ENCODE data around the gene SYNE1.

SYNE1 gene

DNA sequence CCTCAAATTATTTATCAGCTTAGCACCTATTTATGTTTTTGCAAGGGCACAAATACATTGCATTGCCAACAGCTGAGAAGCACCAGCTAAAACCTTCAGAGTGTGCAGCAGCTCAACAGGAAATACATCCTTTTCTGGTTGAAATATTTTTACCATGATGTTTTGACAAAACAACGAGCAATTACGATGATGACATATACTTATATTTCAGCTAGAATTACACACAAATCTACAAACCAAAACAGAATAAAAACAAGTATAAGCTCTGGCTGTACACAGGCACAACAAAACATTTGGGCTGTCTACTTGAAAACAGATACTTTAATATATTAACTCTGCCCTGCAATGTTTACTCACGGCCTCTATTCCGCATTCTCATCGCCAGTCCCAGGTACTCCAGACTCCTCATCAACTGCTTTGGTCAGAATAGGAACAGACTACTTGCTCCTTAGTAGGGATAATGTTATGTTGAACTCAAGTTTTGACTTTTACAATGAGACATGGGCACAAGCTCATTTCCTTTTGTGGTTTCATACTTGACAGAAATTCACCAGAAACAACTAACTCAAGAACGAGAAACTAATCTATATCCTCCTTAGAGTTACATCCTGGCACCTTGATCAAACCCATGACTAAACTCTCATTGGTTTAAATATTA is 452.1 kb downstream of the SYNE1 start:
- no peak for DNase-seq (ENCODE audit: low read depth, low spot score)

DNA sequence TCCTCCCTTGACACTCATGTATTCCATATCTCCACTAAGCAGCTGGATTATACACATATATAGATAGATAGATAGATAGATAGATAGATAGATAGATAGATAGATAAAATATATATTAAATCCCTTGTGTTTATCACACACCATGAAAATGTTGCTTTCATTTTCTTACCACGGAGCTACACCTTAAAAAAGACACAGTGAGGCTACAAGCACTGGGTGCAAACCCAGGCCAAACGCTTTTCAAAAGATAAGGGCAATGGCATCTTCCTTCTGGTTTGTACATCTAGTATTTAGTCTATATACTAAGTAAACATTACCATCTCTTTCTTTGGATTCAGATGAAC is 452.6 kb downstream of the SYNE1 start:
- no peak for DNase-seq (ENCODE audit: low read depth, low spot score)

DNA sequence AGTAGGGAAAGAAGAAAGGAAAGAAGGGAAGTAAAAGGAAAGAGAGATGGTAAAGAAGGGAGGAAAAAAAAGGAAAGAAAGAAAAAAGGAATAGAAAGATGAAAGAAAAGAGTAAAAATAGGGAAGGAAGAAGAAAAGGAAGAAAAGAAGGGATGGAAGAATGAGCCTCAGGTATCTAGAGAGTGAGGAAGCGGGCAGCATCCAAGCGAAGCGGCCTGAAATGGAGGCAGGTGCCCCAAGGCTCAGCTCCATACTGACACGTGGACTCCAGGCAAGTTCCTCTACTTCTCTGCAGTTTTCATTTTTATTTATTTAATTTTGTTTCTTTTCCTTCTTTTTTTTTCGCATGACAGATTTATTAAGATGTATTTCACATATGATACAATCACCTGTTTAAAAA is 456.6 kb downstream of the SYNE1 start:
- no peak for DNase-seq (ENCODE audit: low read depth, low spot score)

DNA sequence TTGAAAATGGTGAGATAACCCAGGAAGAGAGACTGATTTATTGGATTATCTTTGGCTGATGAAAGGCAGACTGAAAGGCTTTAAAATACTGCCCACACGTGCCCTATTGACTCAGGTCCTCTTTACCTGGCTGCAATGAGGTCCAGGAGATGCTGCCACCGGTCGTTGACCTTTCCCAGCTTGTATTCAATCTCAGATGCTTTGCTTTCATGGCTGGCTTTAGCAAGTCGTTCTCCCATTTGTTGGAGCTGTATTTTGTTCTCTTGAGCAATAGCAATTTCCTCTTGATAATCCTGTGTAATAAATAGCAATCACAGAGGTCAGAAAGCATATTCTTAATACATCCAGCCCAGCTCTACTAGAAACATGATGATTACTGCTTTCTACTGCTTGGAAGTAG is 460.9 kb downstream of the SYNE1 start:
- DNase-seq (ENCODE audit: low read depth, low spot score): no peak

DNA sequence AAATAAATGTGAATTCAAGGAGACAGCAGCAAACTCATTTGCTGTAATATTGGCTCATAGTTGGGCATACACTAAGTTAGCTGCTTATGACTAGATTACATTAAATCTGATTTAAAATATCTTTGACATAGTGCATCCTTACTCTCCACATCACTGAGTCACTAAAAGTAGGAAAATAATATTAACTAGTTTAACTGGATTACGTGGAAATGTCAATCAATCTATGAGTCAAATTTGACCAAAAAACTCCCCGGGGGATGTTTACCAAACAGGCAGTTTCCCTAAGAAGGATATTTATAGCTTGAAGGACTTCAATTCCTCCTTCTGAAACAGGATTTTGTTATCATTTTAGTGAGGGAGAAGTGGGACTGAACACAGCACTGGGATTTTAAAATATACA is 463.2 kb downstream of the SYNE1 start:
- DNase-seq (ENCODE audit: low read depth, low spot score): no peak

DNA sequence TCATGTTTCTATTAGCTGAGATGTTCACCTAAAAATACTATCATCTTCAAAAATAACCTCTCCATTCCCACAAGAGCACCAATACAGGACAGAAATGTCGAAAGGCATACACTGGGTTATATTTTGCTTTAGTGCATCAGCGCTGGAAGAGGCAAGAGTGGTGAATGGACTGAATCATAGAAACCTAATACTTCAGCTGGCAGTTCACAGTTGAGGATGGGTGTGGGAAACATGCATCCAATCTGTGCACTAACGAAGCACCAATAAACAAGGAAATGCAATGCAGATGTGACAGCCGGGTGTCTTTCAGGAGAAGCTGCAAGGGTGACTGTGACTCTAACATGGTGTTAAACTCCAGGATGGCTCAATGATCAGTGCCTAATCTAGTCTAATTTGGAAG is 463.8 kb downstream of the SYNE1 start:
- DNase-seq (ENCODE audit: low read depth, low spot score): no peak

DNA sequence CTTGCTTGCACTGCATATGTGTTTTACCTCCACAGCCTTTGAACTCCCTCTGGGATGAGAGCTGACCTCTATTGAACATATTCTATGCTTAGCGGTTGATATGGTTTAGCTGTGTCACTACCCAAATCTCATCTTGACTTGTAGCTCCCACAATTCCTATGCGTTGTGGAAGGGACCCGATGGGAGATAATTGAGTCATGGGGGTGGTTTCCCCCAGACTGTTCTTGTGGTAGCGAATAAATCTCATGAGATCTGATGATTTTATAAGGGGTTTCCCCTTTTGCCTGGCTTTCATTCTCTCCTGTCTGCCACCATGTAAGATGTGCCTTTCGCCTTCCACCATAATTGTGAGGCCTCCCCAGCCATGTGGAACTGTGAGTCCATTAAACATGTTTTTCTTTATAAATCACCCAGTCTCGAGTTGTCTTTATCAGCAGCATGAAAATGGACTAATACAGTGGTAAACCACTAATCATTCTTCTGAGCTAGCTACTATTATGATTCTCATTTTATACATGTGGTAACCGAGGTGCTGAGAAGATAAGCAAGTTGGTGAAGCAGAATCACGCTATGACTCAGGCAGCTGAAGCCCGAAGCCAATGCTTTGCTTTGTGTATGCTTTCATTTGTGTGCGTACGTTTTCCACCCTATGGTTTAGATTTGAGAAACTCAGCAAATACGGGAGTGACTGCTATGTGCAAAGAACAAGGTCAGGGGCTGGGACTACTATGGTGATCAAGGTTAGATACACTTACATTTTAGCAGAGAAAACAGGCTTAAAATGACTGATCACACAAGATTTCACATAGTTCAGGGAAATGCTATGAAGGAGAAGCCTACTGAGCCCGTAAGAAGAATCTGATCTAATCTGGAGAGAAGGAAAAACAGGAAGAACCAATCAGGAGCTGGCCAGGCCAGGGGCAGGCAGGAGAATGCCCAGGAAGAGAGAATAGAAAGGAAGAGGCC is 466.2 kb downstream of the SYNE1 start:
- DNase-seq (ENCODE audit: low read depth, low spot score): no peak

DNA sequence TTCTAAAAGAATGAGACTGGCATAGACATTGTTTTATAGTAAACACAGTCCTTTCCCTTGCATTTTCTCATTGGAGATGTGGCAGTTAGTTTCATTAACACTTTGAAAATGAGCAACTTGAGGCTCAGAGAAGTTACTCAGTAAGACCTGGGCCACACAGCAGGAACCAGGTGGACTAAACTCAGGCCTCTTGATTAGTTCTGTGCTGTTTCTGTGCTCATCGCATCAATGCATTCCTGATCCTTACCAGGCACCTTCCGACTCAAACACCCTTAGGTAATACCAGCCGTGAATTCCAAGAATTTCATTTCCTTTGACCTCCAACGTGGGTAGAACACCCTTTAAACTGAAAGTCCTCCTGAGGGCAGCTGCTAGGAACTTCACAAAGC is 466.9 kb downstream of the SYNE1 start:
- DNase-seq (ENCODE audit: low read depth, low spot score): no peak

DNA sequence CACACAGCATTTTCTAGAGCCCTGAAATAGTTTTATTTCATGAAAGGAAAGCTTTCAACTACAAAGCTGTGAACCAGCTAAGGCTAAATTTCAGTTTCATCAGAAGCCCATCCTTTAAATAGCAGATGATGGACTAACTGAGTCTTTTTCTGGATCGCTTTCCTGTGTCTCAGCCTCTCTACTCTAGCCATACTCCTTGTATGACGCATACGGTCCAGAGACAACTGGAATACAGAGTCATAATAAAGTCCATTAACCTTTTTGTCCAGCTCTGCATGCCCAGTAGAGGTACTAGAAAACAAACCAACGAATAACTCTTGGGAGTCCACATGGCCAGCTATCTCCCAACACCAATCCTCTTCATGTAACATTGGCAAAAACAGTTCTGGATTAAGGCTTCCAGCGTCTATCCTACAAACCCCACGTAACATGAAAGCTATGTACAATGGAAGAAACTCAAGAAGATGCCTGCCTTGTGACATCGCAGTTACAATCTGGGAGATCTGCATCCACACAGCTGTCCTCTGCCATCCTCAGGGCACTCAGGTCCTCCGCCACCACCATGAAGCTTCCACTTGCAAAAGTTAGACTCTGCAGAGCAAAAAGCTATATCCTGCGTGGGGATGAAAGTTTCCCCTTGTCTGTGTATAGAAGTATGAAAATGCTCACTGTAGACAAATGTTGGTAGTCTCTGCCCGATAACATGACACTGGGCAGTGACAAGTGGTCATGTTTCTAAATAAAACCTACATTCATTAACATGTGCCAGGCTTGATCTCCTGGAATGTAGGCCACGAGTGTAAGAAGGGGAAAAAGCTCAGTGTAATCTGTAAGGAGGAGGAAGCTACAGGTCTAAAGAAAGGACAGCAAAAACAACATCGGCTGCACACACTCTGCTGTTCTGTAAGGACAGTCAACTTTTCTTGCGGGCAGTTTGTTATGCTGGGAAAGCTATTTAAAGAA is 469.2 kb downstream of the SYNE1 start:
- DNase-seq (ENCODE audit: low read depth, low spot score): no peak

DNA sequence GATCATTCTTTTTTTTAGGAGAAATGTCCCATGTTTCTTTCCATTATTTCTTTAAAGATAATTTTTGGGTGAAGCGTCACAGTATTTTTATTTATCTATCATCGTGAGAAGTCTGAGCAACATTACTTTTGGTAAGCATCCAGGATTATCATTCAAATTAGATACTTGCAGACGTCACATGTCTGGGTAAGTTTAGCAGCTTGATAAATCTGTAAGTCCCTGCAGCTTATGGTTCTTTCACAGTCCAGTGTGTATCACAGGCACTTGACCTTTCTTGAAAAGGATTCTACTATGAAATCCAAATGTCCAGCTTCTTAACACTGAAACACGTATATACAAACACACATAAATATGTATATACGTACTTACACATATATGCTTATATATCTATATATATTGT is 470.3 kb downstream of the SYNE1 start:
- DNase-seq (ENCODE audit: low read depth, low spot score): no peak

DNA sequence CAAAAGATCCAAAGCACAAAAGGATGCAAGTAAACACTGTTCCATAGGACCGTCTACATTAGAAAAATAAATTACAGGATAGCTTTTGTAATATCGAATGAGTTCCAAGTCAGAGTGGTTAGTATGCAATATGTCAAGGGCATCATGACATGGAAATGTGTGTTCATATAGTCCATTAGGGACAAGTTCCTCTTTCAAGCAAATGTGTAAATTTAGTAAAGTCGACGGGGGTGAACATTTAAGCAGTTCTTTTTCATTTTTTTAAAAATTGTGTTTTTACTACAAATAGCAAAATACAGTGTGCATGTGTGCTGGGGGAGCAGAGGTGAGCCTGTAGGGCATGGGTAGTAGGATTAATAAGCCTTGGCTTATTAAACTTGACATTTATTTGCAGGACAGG is 470.7 kb downstream of the SYNE1 start:
- DNase-seq (ENCODE audit: low read depth, low spot score): no peak

DNA sequence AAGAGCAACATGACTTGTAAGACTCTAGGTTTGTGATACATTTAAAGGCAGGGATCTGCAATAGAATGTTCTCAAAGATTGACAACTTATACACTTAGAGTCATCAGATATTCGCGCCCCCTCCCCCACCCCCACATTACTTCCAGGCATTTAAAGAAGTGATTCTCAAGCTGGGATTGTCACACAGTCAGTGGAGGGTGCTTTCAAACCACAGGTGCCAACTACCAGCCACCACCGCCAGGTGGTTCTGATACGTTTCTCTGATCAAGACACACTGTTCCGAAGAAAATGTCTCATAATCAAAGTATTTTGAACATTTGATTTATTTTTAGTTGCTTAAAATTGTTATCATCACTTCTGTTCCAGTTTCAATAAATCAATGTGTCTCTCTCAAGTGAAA is 472.2 kb downstream of the SYNE1 start:
- DNase-seq (ENCODE audit: low read depth, low spot score): no peak

DNA sequence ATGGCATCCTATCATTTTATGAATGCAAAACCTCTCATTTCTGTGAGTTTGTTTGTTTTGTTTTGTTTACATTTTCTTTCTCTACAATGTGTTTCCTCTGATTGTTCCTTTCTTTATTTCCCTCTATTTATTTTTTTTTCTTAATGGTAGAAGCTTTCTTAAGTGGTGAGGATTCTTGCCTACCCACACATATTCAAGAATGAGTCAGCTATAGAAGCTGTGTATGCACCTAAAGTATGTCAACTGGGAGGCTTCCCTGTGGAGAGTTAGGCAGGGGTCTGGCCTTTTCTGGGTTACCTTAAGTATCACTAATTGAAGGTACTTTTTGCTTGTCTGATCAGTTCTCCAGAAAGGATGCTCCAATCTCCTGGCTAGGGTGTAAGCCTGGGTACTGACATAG is 475.7 kb downstream of the SYNE1 start:
- no peak for DNase-seq (ENCODE audit: low read depth, low spot score)

DNA sequence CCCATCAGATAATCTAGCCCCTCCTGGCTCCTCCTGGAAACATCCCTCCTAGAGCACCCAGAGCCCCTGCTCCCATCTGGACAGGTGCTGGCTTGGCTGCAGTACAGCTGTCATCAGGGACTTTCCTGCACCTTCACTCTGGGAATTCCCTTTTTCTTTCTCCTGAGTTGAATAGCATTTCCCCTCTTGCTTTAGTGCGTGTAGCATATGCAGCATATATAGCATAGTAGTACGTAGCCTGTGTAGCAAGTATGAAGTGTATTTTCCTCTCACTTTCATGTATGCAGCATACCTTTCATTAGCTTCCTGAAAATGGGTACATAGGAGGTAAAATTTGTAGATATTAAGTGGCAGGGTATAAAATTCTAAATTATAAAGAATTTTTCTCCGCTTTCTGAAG is 476.8 kb downstream of the SYNE1 start:
- no peak for DNase-seq (ENCODE audit: low read depth, low spot score)

DNA sequence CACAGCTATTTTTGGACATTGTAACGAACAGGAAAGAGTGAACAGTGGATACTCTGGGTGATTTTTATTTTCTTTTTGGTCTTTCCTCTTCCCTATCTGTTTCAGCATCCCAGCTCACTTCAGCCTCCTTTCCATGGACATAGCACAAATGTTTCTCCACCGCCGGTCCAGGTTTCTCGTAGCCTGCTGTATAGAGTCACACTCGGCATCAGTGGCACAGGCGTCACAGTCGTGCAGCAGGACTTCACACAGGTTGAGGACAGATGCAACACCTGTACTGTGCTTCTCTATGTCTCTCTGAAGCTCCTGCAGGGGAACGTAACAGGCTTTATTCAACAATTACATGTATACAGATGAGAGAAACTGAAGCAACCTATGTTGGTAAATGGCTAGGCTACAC is 481.4 kb downstream of the SYNE1 start:
- no peak for DNase-seq (ENCODE audit: low read depth, low spot score)

DNA sequence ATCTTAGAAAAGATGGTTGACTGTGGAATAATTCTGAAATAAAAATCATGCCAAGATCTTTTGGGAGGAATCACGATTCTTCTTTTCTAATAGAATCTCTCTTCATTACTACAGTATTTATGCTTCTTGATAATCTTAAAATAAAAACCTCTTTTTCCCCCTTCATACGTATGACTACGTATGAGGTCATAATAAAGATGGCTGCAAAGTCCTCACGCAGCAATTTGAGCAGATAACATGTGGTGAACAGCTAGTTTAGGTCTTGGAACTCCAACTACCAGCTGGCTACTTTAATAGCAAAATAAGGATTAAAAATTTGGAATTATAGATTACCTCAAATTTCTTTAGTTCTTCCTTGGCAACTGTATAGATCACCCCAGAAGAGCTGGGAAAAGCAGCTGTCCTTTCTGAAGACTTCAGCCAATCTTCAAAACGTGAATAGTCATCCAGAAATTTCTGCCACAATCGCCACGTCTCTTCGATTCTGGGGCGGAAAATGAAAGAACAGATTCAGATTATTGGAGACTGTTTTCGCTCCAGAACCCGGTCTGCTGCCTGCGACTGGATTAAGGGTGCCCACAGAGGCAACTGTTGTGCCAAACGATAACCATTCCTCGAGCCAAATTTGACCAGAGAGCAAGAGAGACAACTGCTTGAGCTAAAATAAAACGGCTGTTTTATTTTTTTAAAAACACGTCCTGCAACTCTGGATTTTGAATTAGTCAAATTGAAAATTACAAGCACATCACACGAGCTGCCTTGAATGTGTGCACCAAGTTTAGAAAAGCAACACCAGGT is 482.4 kb downstream of the SYNE1 start:
- DNase-seq (ENCODE audit: low read depth, low spot score): no peak

DNA sequence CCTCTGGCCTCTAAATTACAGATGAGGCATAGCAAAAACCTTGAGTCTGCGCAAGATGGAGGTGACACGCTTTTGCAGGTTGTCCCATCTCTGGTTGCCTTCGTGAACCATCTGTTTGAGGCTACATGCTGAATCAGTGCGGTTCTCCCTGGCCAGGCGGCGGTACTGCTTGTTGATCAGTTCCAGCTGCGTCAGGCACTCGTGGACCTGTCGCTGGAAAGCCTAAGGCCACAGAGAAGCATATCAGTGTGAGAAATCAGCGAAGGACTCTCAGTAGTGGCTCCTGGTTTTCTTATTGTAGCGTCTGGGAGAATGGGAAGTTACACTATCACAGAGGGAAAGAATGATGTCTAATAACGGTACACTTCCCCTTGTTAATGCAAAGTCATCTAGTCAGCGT is 485.2 kb downstream of the SYNE1 start:
- no peak for DNase-seq (ENCODE audit: low read depth, low spot score)

DNA sequence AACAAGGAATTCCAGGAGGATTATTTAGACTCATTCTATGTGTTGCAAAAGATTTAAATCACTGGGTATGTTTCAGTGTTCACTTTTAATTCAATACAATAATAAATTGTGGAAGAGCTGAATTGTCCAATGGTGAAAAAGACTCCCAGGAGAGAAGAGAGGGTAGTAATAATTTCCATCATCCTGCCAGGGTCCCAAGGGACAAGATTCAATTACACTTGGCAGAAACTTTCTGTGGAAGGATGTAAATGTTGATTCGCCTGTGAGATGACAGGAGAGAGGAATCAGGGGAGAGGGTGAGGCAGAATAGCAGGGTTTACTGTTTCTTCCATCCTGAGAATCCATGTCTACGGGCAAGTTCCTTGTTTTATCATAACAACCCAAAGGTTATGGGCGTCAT is 487.0 kb downstream of the SYNE1 start:
- no peak for DNase-seq (ENCODE audit: low read depth, low spot score)

DNA sequence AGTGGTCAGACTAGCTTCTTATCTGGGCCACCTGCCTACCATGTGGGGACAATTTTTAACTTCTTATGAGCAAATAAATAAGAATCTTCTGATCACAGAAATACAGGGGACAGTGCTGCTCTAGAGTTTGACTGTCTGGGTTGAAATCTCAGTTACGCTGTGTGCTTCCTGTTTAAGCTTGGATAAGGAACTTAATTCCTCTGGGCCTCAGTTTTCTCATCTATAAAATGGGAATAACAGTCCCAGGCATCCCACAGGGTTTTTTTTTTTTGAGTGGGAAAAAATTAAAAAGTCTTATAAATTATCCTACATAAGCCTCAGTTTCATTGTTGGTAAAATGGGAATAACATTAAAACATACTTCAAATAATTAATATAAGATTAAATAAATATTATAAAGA is 488.8 kb downstream of the SYNE1 start:
- no peak for DNase-seq (ENCODE audit: low read depth, low spot score)

DNA sequence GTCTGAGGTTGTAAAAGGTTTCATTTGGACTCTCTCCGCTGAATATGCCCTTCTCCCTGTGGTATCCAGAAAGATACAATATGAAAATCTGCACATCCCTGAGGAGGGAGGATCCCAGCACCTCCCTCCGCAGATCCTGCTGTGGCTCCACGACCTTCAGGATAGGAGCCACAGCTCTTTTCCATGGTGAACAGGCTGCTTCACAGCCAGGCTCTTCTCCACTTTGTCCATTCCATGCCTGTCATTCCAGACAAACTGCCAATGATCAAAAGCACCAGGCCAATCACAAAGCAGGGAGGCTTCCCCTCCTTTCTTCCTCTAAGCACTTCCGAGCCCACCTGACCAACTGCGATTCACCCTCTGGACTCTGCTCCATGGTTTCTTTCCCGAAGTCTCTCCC is 489.9 kb downstream of the SYNE1 start:
- no peak for DNase-seq (ENCODE audit: low read depth, low spot score)

DNA sequence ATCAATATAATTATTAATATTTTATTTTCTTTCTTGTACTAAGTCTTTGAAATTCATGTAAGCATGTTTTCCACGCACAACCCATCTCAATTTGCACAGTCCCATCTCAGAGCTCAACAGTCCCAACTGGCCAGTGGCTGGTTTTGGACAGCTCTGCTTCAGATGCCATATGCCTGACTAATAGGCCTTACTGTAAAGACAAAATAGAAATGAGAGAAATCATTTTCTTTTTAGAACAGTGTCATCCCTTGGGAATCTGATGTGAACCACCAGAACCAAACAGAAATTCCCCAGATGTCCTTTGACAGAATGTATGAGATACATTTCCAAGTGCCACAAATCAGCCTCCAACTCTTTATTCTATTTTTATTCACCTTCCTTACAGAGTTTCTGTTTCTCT is 490.8 kb downstream of the SYNE1 start:
- no peak for DNase-seq (ENCODE audit: low read depth, low spot score)
